ENCODE results near the gene MYO9B. TPM values are rescaled to one million over a fixed set of nuclear protein-coding genes. Genes with fewer than 3 reads are reported as not detected.

MYO9B gene
- total and polyA plus RNA-seq, 9 of the 15 experiments (the other 6 are each of a cell fraction or from before 2014, with no cell fraction given): 2.4 to 77.6 (median 23.0) TPM

DNA sequence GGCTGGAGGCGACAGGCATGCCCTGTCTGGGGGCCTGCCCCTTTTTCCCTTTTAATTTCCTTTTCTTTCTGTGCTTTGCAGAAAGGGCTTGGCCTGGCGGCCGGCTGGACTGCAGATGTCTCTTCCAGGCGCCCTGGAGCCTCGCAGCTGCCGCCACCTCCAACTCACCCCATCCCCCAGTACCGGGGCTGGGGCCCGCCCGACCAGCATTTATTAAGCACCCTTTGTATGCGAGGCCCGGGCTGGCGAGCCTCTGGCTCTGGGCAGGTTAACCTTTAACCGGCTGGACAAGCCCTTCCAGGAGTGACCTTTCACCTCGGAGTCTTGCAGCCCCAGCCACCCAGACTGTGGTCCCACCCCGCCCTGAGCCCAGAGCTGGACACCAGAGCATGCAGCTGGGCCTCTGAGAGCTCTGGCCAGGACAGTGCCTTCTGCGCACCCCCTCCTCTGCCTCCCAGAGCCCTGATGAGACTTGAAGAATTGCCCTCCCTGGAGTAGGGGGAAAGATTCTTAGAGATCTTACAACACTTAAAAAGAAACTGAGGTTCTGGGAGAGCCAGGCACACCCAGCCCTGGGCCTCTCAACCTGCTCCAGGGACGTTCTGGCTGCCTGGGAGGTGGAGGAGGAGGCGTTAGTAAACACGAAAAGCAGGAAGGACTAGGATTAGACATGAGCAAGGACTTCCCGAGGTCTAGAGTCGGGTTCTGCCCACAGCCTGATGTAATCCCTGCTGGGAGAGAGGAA lies 171.3 kb downstream of the MYO9B start (continued):
- no peak for TF ChIP-seq MIER1 (IDR thresholded peaks at IDR 0.05; ENCODE audit: low read depth)
- TF ChIP-seq, protein P1, sequence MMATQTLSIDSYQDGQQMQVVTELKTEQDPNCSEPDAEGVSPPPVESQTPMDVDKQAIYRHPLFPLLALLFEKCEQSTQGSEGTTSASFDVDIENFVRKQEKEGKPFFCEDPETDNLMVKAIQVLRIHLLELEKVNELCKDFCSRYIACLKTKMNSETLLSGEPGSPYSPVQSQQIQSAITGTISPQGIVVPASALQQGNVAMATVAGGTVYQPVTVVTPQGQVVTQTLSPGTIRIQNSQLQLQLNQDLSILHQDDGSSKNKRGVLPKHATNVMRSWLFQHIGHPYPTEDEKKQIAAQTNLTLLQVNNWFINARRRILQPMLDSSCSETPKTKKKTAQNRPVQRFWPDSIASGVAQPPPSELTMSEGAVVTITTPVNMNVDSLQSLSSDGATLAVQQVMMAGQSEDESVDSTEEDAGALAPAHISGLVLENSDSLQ (IDR thresholded peaks at IDR 0.05): no peak
- TF ChIP-seq, protein P2, sequence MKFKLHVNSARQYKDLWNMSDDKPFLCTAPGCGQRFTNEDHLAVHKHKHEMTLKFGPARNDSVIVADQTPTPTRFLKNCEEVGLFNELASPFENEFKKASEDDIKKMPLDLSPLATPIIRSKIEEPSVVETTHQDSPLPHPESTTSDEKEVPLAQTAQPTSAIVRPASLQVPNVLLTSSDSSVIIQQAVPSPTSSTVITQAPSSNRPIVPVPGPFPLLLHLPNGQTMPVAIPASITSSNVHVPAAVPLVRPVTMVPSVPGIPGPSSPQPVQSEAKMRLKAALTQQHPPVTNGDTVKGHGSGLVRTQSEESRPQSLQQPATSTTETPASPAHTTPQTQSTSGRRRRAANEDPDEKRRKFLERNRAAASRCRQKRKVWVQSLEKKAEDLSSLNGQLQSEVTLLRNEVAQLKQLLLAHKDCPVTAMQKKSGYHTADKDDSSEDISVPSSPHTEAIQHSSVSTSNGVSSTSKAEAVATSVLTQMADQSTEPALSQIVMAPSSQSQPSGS (CRISPR knock-in tag; IDR thresholded peaks at IDR 0.05): no peak
- TF ChIP-seq, protein P3, sequence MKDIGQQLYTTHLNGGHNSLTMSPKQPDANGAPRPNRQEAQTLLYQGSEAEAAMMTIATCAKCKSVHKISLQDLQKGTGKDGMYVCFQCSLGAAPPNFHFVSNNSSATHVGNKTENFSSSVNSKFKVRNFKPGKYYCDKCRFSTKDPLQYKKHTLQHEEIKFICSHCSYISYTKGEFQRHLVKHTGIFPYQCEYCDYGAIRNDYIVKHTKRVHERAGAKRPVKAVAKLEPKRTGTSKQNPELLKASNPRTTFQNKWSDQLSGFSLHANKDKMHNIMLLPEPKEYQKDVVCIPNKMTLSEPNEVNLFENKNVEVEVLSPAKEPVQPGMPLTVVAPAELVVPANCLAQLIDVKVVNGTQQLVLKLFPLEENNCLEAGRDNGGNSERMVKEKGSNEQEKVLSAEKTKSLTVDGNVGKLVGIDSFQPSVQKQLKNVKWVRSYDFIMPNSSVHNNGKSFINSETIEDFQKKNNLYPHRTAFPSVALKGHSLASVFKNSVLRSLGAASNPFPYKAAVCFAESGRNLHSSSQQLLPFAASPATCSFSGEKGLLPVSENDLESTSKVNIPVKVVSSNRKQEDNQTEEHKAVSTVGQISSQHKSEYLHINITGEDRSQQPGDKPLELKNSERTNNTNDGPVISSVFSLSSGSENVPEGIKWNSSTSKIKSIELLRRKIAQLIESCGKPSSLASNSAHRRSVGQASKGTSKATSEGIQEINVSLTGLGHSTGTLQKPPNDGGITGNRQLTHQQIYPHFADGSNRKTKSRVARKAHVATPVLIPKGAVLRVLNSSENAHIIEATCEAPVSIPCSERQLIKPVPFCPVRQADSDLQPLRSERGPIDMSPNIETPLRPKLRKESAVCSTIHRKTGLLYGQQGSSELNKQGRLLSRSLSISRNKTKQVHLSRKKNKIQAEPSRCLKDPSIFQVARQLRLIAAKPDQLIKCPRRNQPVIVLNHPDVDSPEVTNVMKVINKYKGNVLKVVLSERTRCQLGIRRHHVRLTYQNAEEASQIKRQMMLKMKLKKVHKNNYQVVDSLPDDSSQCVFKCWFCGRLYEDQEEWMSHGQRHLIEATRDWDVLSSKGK (CRISPR knock-in tag; IDR thresholded peaks at IDR 0.05): no peak
- TF ChIP-seq ZNF785 (CRISPR knock-in tag; IDR thresholded peaks at IDR 0.05): no peak
- TF ChIP-seq ZBTB7A (IDR thresholded peaks at IDR 0.05; ENCODE audit: borderline replicate concordance, control insufficient read depth, low read depth, low read length): peak; percentile 56; the same call in 1 of the 2 replicates
- TF ChIP-seq JUND (IDR thresholded peaks at IDR 0.05; ENCODE audit: borderline replicate concordance, low read depth, low read length): no peak
- no peak for TF ChIP-seq JUND (tag; IDR thresholded peaks at IDR 0.05; ENCODE audit: borderline replicate concordance, low read depth, low read length)
- peak; percentile 82; the same call in 1 of the 2 replicates for TF ChIP-seq HDGF (IDR thresholded peaks at IDR 0.05)
- 0 out of 2 replicates have a peak, but pooled peaks have one; percentile 1 for TF ChIP-seq CBFA2T2 (conservative IDR thresholded peaks at IDR 0.05)
- TF ChIP-seq PHF20 (IDR thresholded peaks at IDR 0.05; ENCODE audit: partially characterized antibody): peak; percentile 57
- TF ChIP-seq, protein P4, sequence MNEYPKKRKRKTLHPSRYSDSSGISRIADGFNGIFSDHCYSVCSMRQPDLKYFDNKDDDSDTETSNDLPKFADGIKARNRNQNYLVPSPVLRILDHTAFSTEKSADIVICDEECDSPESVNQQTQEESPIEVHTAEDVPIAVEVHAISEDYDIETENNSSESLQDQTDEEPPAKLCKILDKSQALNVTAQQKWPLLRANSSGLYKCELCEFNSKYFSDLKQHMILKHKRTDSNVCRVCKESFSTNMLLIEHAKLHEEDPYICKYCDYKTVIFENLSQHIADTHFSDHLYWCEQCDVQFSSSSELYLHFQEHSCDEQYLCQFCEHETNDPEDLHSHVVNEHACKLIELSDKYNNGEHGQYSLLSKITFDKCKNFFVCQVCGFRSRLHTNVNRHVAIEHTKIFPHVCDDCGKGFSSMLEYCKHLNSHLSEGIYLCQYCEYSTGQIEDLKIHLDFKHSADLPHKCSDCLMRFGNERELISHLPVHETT (CRISPR knock-in tag; conservative IDR thresholded peaks at IDR 0.05 in 1 of 2, IDR thresholded peaks at IDR 0.05 in 1 of 2): peak in 1 of 2 experiments; percentile 8; a peak in 1 of 4 replicates
- peak; percentile 83 for TF ChIP-seq CHD4 (IDR thresholded peaks at IDR 0.05; ENCODE audit: insufficient read depth, insufficient replicate concordance, low read depth, low read length, poor library complexity, severe bottlenecking)
- TF ChIP-seq KDM1A (IDR thresholded peaks at IDR 0.05): peak; percentile 89 to 96
- TF ChIP-seq HNRNPLL (IDR thresholded peaks at IDR 0.05; ENCODE audit: low read depth, low read length, poor library complexity, severe bottlenecking): peak; percentile 20
- TF ChIP-seq ETV1 (tag; conservative IDR thresholded peaks at IDR 0.05; ENCODE audit: low read depth): no peak
- no peak for TF ChIP-seq THRAP3 (IDR thresholded peaks at IDR 0.05; ENCODE audit: borderline replicate concordance)
